BE2C (cell line): ENCODE data around the gene DPT.

Experiments
- DNase-seq: peaks from one replicate; pipeline ENCODE4 v3.0.0-alpha.2; 2020
- H3K27me3 ChIP-seq: fragments of 250-450 bp; sonication (Bioruptor Pico); 2 replicates; pipeline ENCODE4 v1.5.1; 2020; ENCODE audit warnings: mild to moderate bottlenecking
- H3K36me3 ChIP-seq: fragments of 250-450 bp; sonication (Bioruptor Pico); 2 replicates; pipeline ENCODE4 v1.5.1; 2020; ENCODE audit warnings: mild to moderate bottlenecking
- H3K4me1 ChIP-seq: fragments of 250-450 bp; sonication (Bioruptor Pico); 2 replicates; pipeline ENCODE4 v1.5.1; 2020
- H3K4me3 ChIP-seq: 2 replicates; pipeline ENCODE4 v1.5.1; 2011; ENCODE audit warnings: low read depth, low read length
- H3K9me3 ChIP-seq: fragments of 250-450 bp; sonication (Bioruptor Pico); 2 replicates; pipeline ENCODE4 v1.5.1; 2020
- TF ChIP-seq, protein P1 (sequence below): IDR thresholded peaks from 2 replicates; pipeline ENCODE4 v1.5.1; 2012; ENCODE audit warnings: mild to moderate bottlenecking, low read depth, low read length

DPT gene

GRCh38 chr1:168654198-168654915 is 74.6 kb downstream of the DPT start:
- Histone ChIP-seq H3K4me1 (no peaks in the 10 kb centered on the region), H3K36me3 (no peaks in the 10 kb centered on the region), H3K4me3 (no peak overlapping the region), H3K9me3 (no peaks in the 10 kb centered on the region), H3K27me3 (no peaks in the 10 kb centered on the region)
- no peak for DNase-seq
- TF ChIP-seq, protein P1, sequence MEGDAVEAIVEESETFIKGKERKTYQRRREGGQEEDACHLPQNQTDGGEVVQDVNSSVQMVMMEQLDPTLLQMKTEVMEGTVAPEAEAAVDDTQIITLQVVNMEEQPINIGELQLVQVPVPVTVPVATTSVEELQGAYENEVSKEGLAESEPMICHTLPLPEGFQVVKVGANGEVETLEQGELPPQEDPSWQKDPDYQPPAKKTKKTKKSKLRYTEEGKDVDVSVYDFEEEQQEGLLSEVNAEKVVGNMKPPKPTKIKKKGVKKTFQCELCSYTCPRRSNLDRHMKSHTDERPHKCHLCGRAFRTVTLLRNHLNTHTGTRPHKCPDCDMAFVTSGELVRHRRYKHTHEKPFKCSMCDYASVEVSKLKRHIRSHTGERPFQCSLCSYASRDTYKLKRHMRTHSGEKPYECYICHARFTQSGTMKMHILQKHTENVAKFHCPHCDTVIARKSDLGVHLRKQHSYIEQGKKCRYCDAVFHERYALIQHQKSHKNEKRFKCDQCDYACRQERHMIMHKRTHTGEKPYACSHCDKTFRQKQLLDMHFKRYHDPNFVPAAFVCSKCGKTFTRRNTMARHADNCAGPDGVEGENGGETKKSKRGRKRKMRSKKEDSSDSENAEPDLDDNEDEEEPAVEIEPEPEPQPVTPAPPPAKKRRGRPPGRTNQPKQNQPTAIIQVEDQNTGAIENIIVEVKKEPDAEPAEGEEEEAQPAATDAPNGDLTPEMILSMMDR: no peak

- Histone ChIP-seq H3K27me3 (no peaks in the 10 kb centered on the region), H3K9me3 (no peaks in the 10 kb centered on the region), H3K4me3 (no peak overlapping the region), H3K36me3 (no peaks in the 10 kb centered on the region), H3K4me1 (no peaks in the 10 kb centered on the region)
- TF ChIP-seq, protein P1: no peak
- DNase-seq: no peak
Observed at GRCh38 chr1:168653567-168653966, 75.4 kb downstream of the DPT start.

- Histone ChIP-seq H3K36me3 (no peaks in the 10 kb centered on the region), H3K4me3 (no peak overlapping the region), H3K4me1 (no peaks in the 10 kb centered on the region), H3K9me3 (no peaks in the 10 kb centered on the region), H3K27me3 (no peaks in the 10 kb centered on the region)
- no peak for DNase-seq
- TF ChIP-seq, protein P1: no peak
Observed at GRCh38 chr1:168645721-168646120, 83.3 kb downstream of the DPT start.
